IMR-90 (cell line): Measurements from ENCODE around the gene SPTLC2.

ENCODE experiments used
- BHLHE40 ChIP-seq: fragments of 150-350 bp; IDR thresholded peaks from 2 replicates; pipeline ENCODE4 v1.6.1; 2016; ENCODE audit warnings: mild to moderate bottlenecking, low read depth, low read length
- CHD1 ChIP-seq: IDR thresholded peaks from 2 replicates; pipeline ENCODE4 v1.6.1; 2012; ENCODE audit warnings: low read depth, low read length, improper control_type of control experiment
- CTCF ChIP-seq: conservative IDR thresholded peaks from 2 replicates; pipeline ENCODE4 v1.5.1; 2012; ENCODE audit warnings: mild to moderate bottlenecking, low read depth, low read length, improper control_type of control experiment
- MAFK ChIP-seq: IDR thresholded peaks from 2 replicates; pipeline ENCODE4 v1.6.1; 2012; ENCODE audit warnings: low read depth, low read length, improper control_type of control experiment
- POLR2A ChIP-seq: IDR thresholded peaks from 2 replicates; pipeline ENCODE4 v1.6.1; 2012; ENCODE audit warnings: mild to moderate bottlenecking, low read depth, low read length
- RAD21 ChIP-seq: IDR thresholded peaks from 2 replicates; pipeline ENCODE4 v1.6.1; 2012; ENCODE audit warnings: low read length, improper control_type of control experiment
- RCOR1 ChIP-seq: IDR thresholded peaks from 2 replicates; pipeline ENCODE4 v1.6.1; 2012; ENCODE audit warnings: mild to moderate bottlenecking, low read length, improper control_type of control experiment; ENCODE audit not compliant: insufficient replicate concordance
- SMC3 ChIP-seq: fragments of 150-350 bp; IDR thresholded peaks from 2 replicates; pipeline ENCODE4 v1.6.1; 2016; ENCODE audit warnings: low read depth, mild to moderate bottlenecking, antibody characterized with exemption, low read length, moderate library complexity

GRCh38 chr14:77654001-77654441 lies 37.6 kb upstream of the SPTLC2 start:
- TF ChIP-seq CTCF = no peak
- no peak for TF ChIP-seq MAFK
- TF ChIP-seq POLR2A = no peak
- TF ChIP-seq RAD21 = no peak
- TF ChIP-seq SMC3 = no peak
- TF ChIP-seq BHLHE40 = no peak
- TF ChIP-seq RCOR1 = no peak
- TF ChIP-seq CHD1 = no peak
